HEK293T (cell line): ENCODE results near the gene CDH8.

Source experiments
- CTCF ChIA-PET: fragments of 350-600 bp; formaldehyde crosslinking; extraction: SDS; loops from one replicate; lab custom pipeline; 2021; ENCODE audit warnings: antibody characterized with exemption, inconsistent platforms; lab: Yijun Ruan, JAX
- POLR2A ChIA-PET: fragments of 350-600 bp; formaldehyde crosslinking; extraction: SDS; loops from one replicate; lab custom pipeline; 2020; ENCODE audit warnings: antibody characterized with exemption, inconsistent platforms; lab: Yijun Ruan, JAX
- DNase-seq: peaks from one replicate; pipeline ENCODE4 v3.0.0; 2012; ENCODE audit warnings: mixed read lengths; ENCODE audit errors: extremely low spot score
- ARNT ChIP-seq: fragments of 450-650 bp; IDR thresholded peaks from 2 replicates; pipeline ENCODE4 v1.6.1; 2017; ENCODE audit warnings: mild to moderate bottlenecking
- BHLHE40 ChIP-seq: fragments of 450-650 bp; IDR thresholded peaks from 2 replicates; pipeline ENCODE4 v1.6.1; 2016; ENCODE audit warnings: mild to moderate bottlenecking, moderate library complexity, borderline replicate concordance
- CTBP1 ChIP-seq: fragments of 450-650 bp; IDR thresholded peaks from 2 replicates; pipeline ENCODE4 v1.6.1; 2016; ENCODE audit warnings: borderline replicate concordance
- ELF4 ChIP-seq: fragments of 450-650 bp; IDR thresholded peaks from 2 replicates; pipeline ENCODE4 v1.6.1; 2017; ENCODE audit warnings: antibody characterized with exemption
- FOXA1 ChIP-seq: fragments of 450-650 bp; IDR thresholded peaks from 2 replicates; pipeline ENCODE4 v1.6.1; 2016; ENCODE audit warnings: mild to moderate bottlenecking
- FOXK2 ChIP-seq: fragments of 450-650 bp; IDR thresholded peaks from 2 replicates; pipeline ENCODE4 v1.6.1; 2016; ENCODE audit warnings: mild to moderate bottlenecking
- FOXM1 ChIP-seq: fragments of 450-650 bp; IDR thresholded peaks from 2 replicates; pipeline ENCODE4 v1.6.1; 2017; ENCODE audit warnings: mild to moderate bottlenecking, borderline replicate concordance
- HDGF ChIP-seq: fragments of 450-650 bp; IDR thresholded peaks from 2 replicates; pipeline ENCODE4 v1.6.1; 2017; ENCODE audit warnings: antibody characterized with exemption, borderline replicate concordance
- L3MBTL2 ChIP-seq: fragments of 450-650 bp; conservative IDR thresholded peaks from 2 replicates; pipeline ENCODE4 v1.6.1; 2016; ENCODE audit warnings: mild to moderate bottlenecking
- LEF1 ChIP-seq: fragments of 450-650 bp; IDR thresholded peaks from 2 replicates; pipeline ENCODE4 v1.6.1; 2017; ENCODE audit warnings: mild to moderate bottlenecking, borderline replicate concordance
- NFRKB ChIP-seq: fragments of 450-650 bp; IDR thresholded peaks from 2 replicates; pipeline ENCODE4 v1.6.1; 2016; ENCODE audit warnings: mild to moderate bottlenecking, moderate library complexity
- SP1 ChIP-seq: fragments of 450-650 bp; IDR thresholded peaks from 2 replicates; pipeline ENCODE4 v1.6.1; 2017
- SUZ12 ChIP-seq: fragments of 450-650 bp; IDR thresholded peaks from 2 replicates; pipeline ENCODE4 v1.6.1; 2016; ENCODE audit warnings: mild to moderate bottlenecking
- TARDBP ChIP-seq: fragments of 450-650 bp; IDR thresholded peaks from 2 replicates; pipeline ENCODE4 v1.6.1; 2016
- ZNF384 ChIP-seq: fragments of 450-650 bp; IDR thresholded peaks from 2 replicates; pipeline ENCODE4 v1.6.1; 2016
- TF ChIP-seq, protein P1 (sequence below): fragments of 450-650 bp; IDR thresholded peaks from 2 replicates; pipeline ENCODE4 v1.6.1; 2016

Gene CDH8

DNA sequence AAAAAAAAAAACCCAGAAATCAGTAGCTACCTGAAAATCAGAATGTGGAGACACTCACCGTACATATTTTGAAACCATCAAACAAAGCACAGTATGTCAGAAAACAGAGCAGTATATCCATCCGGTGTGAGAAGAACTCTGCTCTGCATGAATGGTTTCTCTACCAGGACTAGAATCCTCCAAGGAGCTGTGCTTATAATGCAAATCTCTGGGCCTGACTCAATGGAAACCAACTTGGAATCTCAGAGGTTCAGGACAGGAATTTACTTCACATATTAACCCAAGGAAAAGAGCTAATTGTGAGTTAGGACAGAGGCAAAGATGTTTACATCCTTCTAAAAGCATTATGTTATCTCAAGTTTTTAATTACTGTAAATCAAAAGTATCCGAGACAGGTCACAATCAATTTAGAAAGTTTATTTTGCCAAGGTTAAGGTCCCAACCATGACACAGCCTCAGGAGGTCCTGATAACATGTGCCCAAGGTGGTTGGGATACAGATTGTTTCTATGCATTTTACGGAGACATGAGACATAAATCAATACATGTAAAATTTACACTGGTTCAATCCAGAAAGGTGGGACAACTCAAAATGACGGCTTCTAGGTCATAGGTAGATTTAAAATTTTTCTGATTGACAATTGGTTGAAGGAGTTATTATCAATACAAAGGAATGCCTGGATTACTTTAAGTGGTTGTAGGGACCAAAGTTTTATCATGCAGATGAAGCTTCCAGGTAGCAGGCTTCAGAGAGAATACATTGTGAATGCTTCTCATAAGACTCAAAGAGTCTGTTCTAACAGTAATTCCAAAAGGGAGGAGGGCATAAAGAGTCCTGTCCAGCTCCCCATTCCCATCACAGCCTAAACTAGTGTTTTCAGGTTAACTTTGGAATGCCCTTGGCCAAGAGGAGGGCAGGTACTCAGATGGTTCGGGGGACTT is 164.1 kb downstream of the CDH8 start:
- CTCF ChIA-PET = no interaction called here
- DNase-seq = no peak
- POLR2A ChIA-PET = no interaction called here
- TF ChIP-seq, protein P1, sequence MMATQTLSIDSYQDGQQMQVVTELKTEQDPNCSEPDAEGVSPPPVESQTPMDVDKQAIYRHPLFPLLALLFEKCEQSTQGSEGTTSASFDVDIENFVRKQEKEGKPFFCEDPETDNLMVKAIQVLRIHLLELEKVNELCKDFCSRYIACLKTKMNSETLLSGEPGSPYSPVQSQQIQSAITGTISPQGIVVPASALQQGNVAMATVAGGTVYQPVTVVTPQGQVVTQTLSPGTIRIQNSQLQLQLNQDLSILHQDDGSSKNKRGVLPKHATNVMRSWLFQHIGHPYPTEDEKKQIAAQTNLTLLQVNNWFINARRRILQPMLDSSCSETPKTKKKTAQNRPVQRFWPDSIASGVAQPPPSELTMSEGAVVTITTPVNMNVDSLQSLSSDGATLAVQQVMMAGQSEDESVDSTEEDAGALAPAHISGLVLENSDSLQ = no peak
- no peak for TF ChIP-seq TARDBP
- no peak for TF ChIP-seq HDGF
- no peak for TF ChIP-seq L3MBTL2
- no peak for TF ChIP-seq LEF1
- TF ChIP-seq CTBP1 = no peak
- no peak for TF ChIP-seq SUZ12
- no peak for TF ChIP-seq ELF4
- no peak for TF ChIP-seq FOXK2
- TF ChIP-seq BHLHE40 = no peak
- TF ChIP-seq FOXM1 = no peak

GRCh38 chr16:61862221-61863155 is 173.8 kb downstream of the CDH8 start:
- no peak for DNase-seq
- POLR2A ChIA-PET = no interaction called here
- CTCF ChIA-PET = no interaction called here
- TF ChIP-seq, protein P1 = no peak
- no peak for TF ChIP-seq FOXM1
- no peak for TF ChIP-seq CTBP1
- no peak for TF ChIP-seq TARDBP
- TF ChIP-seq NFRKB = no peak
- no peak for TF ChIP-seq SUZ12
- TF ChIP-seq L3MBTL2 = no peak
- TF ChIP-seq LEF1 = no peak
- no peak for TF ChIP-seq FOXK2
- TF ChIP-seq FOXA1 = no peak
- TF ChIP-seq HDGF = no peak
- no peak for TF ChIP-seq SP1
- no peak for TF ChIP-seq BHLHE40

DNA sequence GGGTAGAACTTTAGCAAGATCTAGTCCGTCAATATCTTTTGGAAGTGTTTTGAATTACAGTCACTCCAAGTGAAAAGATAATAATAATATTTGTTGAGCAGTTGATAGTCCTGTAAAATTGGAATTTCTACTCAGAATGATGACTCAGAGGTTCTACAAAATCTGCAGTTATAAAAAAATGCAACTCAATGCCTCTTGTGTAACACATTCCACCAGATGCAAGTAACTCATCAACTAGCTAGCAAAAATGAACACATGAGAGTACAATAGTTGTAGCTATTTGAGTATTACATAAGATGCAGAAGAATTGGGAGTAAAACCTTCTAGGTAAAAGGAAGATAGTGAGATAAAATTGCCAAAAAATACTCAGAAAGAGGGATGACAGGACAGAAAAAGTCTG is 177.2 kb downstream of the CDH8 start:
- TF ChIP-seq, protein P1 = no peak
- TF ChIP-seq SUZ12 (no peak), SP1 (no peak), FOXK2 (no peak), HDGF (no peak), ZNF384 (no peak), ARNT (no peak), BHLHE40 (no peak), FOXA1 (no peak), LEF1 (no peak), FOXM1 (no peak), TARDBP (no peak), ELF4 (no peak), NFRKB (no peak)
- no peak for DNase-seq
- POLR2A ChIA-PET = no interaction called here
- CTCF ChIA-PET = no interaction called here

GRCh38 chr16:61842666-61843065 is 193.6 kb downstream of the CDH8 start:
- no peak for DNase-seq
- CTCF ChIA-PET = no interaction called here
- TF ChIP-seq BHLHE40 (no peak), ZNF384 (no peak), FOXK2 (no peak), FOXM1 (no peak), HDGF (no peak)
- POLR2A ChIA-PET = no interaction called here

DNA sequence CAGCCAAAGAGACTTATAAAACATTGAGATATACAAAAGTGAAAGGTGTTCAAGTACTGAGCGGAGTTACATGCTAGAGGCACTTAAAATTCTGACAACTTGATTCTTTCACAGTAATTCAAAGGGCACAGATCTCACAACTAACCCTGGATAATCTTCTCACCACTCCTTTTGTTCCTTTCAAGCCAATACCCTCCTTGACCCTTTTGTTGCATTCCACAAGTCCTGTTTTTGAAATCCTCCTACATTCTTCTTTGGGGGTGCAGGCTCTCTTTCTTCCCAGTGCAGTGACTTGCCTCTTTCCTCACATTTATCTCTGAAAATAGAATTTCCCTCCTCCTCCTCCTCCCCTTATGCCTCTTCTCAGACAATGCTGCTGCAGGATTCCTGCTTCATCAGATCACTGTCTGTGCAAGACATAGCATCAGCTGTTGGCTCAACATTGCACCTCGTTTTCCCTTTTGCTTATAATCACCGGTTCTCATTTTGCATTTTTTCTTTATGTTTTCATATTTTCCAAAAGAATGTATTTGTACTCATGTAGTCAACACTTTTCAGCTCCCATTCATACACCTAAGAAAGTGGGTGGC is 199.3 kb downstream of the CDH8 start:
- CTCF ChIA-PET = no interaction called here
- DNase-seq = no peak
- TF ChIP-seq FOXK2 (no peak), ELF4 (no peak), ZNF384 (no peak), TARDBP (no peak), CTBP1 (no peak), L3MBTL2 (no peak), SP1 (no peak), BHLHE40 (no peak), SUZ12 (no peak)
- TF ChIP-seq, protein P1 = no peak
- POLR2A ChIA-PET = no interaction called here
